IMR-90 (cell line): ENCODE measurements around the gene FBXO30. TPM values are rescaled to one million over a fixed set of nuclear protein-coding genes. Genes with fewer than 3 reads are reported as not detected.

Experiments
- ATAC-seq: fragments of 200-7000 bp; cut with Tn5 transposase; 2 replicates; pipeline ENCODE4 v1.9.1; 2020; ENCODE audit warnings: low read depth, mild to moderate bottlenecking, moderate library complexity
- BruUV-seq: library from RNA; stranded (reverse); fragments of 400-500 nt; replicated peaks from 2 replicates; lab custom pipeline; 2021; lab: Mats Ljungman, UMichigan
- CTCF ChIA-PET: fragments of 300-600 bp; formaldehyde crosslinking; extraction: SDS; loops from one replicate; lab custom pipeline; 2021; ENCODE audit warnings: antibody characterized with exemption; lab: Yijun Ruan, JAX
- POLR2A ChIA-PET: fragments of 300-600 bp; sonication (Branson Sonifier 250); formaldehyde crosslinking; loops from one replicate; lab custom pipeline; 2022; ENCODE audit warnings: antibody characterized with exemption; ENCODE audit not compliant: unreplicated experiment; lab: Charles Lee
- DNase-seq: peaks from one replicate; pipeline ENCODE4 v3.0.0; 2013
- H2AFZ ChIP-seq: replicated peaks from 2 replicates; pipeline ENCODE3; 2013; ENCODE audit warnings: low read length, mild to moderate bottlenecking; ENCODE audit not compliant: poor library complexity
- H2AK5ac ChIP-seq: 2 replicates; pipeline ENCODE4 v1.6.1; 2013; ENCODE audit warnings: low read depth, low read length, inconsistent platforms
- H2AK9ac ChIP-seq: replicated peaks from 2 replicates; pipeline ENCODE3; 2013; ENCODE audit warnings: mild to moderate bottlenecking, low read depth, low read length, moderate library complexity; ENCODE audit not compliant: poor library complexity
- H2BK120ac ChIP-seq: 2 replicates; pipeline ENCODE4 v1.6.1; 2013; ENCODE audit warnings: low read depth, low read length, inconsistent platforms
- H2BK15ac ChIP-seq: 3 replicates; pipeline ENCODE4 v1.6.1; 2013; ENCODE audit warnings: low read depth, low read length, inconsistent platforms
- H2BK20ac ChIP-seq: 2 replicates; pipeline ENCODE4 v1.6.1; 2013; ENCODE audit warnings: low read depth, mild to moderate bottlenecking, inconsistent platforms, low read length, moderate library complexity
- H2BK5ac ChIP-seq: 2 replicates; pipeline ENCODE4 v1.6.1; 2013; ENCODE audit warnings: mild to moderate bottlenecking, low read depth, low read length, inconsistent platforms; ENCODE audit not compliant: poor library complexity, severe bottlenecking
- H3K14ac ChIP-seq: replicated peaks from 2 replicates; pipeline ENCODE4 v1.6.1; 2013; ENCODE audit warnings: low read depth, low read length, inconsistent platforms
- H3K18ac ChIP-seq: 2 replicates; pipeline ENCODE4 v1.6.1; 2013; ENCODE audit warnings: low read depth, low read length, control low read depth
- H3K23ac ChIP-seq: 2 replicates; pipeline ENCODE4 v1.6.1; 2013; ENCODE audit warnings: low read depth, low read length, inconsistent platforms
- H3K27ac ChIP-seq: 2 replicates; pipeline ENCODE4 v1.5.1; 2013; ENCODE audit warnings: mild to moderate bottlenecking, control low read depth, low read length; ENCODE audit not compliant: insufficient read depth
- H3K27me3 ChIP-seq: 2 replicates; pipeline ENCODE4 v1.6.1; 2013; ENCODE audit warnings: low read length; ENCODE audit not compliant: control insufficient read depth, insufficient read depth
- H3K36me3 ChIP-seq: 2 replicates; pipeline ENCODE4 v1.6.1; 2013; ENCODE audit warnings: low read length, mixed read lengths; ENCODE audit not compliant: control insufficient read depth, insufficient read depth
- H3K4ac ChIP-seq: 2 replicates; pipeline ENCODE4 v1.6.1; 2013; ENCODE audit warnings: low read depth, low read length, inconsistent platforms
- H3K4me1 ChIP-seq: 2 replicates; pipeline ENCODE4 v1.6.1; 2013; ENCODE audit warnings: low read length, mixed read lengths; ENCODE audit not compliant: control insufficient read depth, insufficient read depth
- H3K4me2 ChIP-seq: 2 replicates; pipeline ENCODE4 v1.6.1; 2013; ENCODE audit warnings: low read depth, mild to moderate bottlenecking, control low read depth, low read length, moderate library complexity
- H3K4me3 ChIP-seq: 2 replicates; pipeline ENCODE4 v1.5.1; 2013; ENCODE audit warnings: low read depth, mild to moderate bottlenecking, control low read depth, low read length, moderate library complexity; ENCODE audit not compliant: insufficient read depth
- H3K56ac ChIP-seq: 2 replicates; pipeline ENCODE4 v1.6.1; 2013; ENCODE audit warnings: low read length, inconsistent platforms; ENCODE audit not compliant: insufficient read depth; ENCODE audit errors: extremely low read depth
- H3K79me1 ChIP-seq, 2 experiments: 2 replicates each; pipeline ENCODE4 v1.6.1; 2013; ENCODE audit warnings: low read length in 2 of 2, inconsistent platforms in 1 of 2, low read depth in 1 of 2
- H3K9ac ChIP-seq: 2 replicates; pipeline ENCODE4 v1.6.1; 2013; ENCODE audit warnings: low read depth, low read length, control low read depth
- H3K9me1 ChIP-seq: 2 replicates; pipeline ENCODE4 v1.6.1; 2013; ENCODE audit warnings: low read length, inconsistent platforms; ENCODE audit not compliant: insufficient read depth
- H3K9me3 ChIP-seq: 2 replicates; pipeline ENCODE4 v1.6.1; 2013; ENCODE audit warnings: low read length; ENCODE audit not compliant: control insufficient read depth, insufficient read depth
- H4K20me1 ChIP-seq: 2 replicates; pipeline ENCODE4 v1.6.1; 2013; ENCODE audit warnings: low read length, inconsistent platforms; ENCODE audit not compliant: insufficient read depth
- H4K5ac ChIP-seq: 2 replicates; pipeline ENCODE4 v1.6.1; 2013; ENCODE audit warnings: mild to moderate bottlenecking, low read depth, low read length, control low read depth
- H4K8ac ChIP-seq, 2 experiments: 2 replicates each; pipeline ENCODE4 v1.6.1; 2013; ENCODE audit warnings: low read depth in 2 of 2, low read length in 2 of 2, control low read depth in 1 of 2, inconsistent platforms in 1 of 2
- H4K91ac ChIP-seq: 2 replicates; pipeline ENCODE4 v1.6.1; 2013; ENCODE audit warnings: low read depth, low read length, inconsistent platforms; ENCODE audit not compliant: insufficient read depth
- CEBPB ChIP-seq: IDR thresholded peaks from 2 replicates; pipeline ENCODE4 v1.6.1; 2012; ENCODE audit warnings: low read depth, low read length, improper control_type of control experiment
- CHD1 ChIP-seq: IDR thresholded peaks from 2 replicates; pipeline ENCODE4 v1.6.1; 2012; ENCODE audit warnings: low read depth, low read length, improper control_type of control experiment
- MAZ ChIP-seq: IDR thresholded peaks from 2 replicates; pipeline ENCODE4 v1.6.1; 2012; ENCODE audit warnings: low read depth, mild to moderate bottlenecking, low read length, improper control_type of control experiment, moderate library complexity, borderline replicate concordance
- MXI1 ChIP-seq: IDR thresholded peaks from 2 replicates; pipeline ENCODE4 v1.6.1; 2012; ENCODE audit warnings: low read depth, mild to moderate bottlenecking, low read length, moderate library complexity, borderline replicate concordance
- NFE2L2 ChIP-seq: fragments of 150-350 bp; IDR thresholded peaks from 2 replicates; pipeline ENCODE4 v1.6.1; 2016; ENCODE audit warnings: low read depth, mild to moderate bottlenecking, low read length
- RAD21 ChIP-seq: IDR thresholded peaks from 2 replicates; pipeline ENCODE4 v1.6.1; 2012; ENCODE audit warnings: low read length, improper control_type of control experiment
- RCOR1 ChIP-seq: IDR thresholded peaks from 2 replicates; pipeline ENCODE4 v1.6.1; 2012; ENCODE audit warnings: mild to moderate bottlenecking, low read length, improper control_type of control experiment; ENCODE audit not compliant: insufficient replicate concordance
- SMC3 ChIP-seq: fragments of 150-350 bp; IDR thresholded peaks from 2 replicates; pipeline ENCODE4 v1.6.1; 2016; ENCODE audit warnings: low read depth, mild to moderate bottlenecking, antibody characterized with exemption, low read length, moderate library complexity
- dilution Hi-C: fragments of 300-500 bp; cut with HindIII; formaldehyde crosslinking; loops from one replicate; pipeline ENCODE4 v1.14.3; 2018; ENCODE audit warnings: low sequenced_read_pairs; ENCODE audit not compliant: unreplicated experiment
- in situ Hi-C: fragments of 300-500 bp; cut with MboI; formaldehyde crosslinking; loops from 3 replicates; pipeline ENCODE4 v1.14.3; 2019; ENCODE audit warnings: low sequenced_read_pairs, inconsistent platforms, mixed read lengths
- intact Hi-C: fragments of 100-400 bp; cut with micrococcal nuclease; formaldehyde crosslinking; loops from 2 replicates; pipeline ENCODE4 v1.10.0; 2022
- polyA plus RNA-seq, 3 experiments: library from polyadenylated mRNA; depleted of rRNA; stranded (reverse); fragments of >200 nt; gene quantifications; 2 replicates each; pipeline ENCODE4 v1.2.3, GENCODE V29; 2012; ENCODE audit warnings: low replicate concordance in 1 of 3
- total RNA-seq: library from RNA; depleted of rRNA; stranded (reverse); fragments of >200 nt; gene quantifications from 2 replicates; pipeline ENCODE4 v1.2.3, GENCODE V29; 2012
- TF ChIP-seq, protein P1 (sequence below): fragments of 150-350 bp; IDR thresholded peaks from 2 replicates; pipeline ENCODE4 v1.6.1; 2016; ENCODE audit warnings: low read depth, mild to moderate bottlenecking, low read length, moderate library complexity, borderline replicate concordance

FBXO30 gene
- total and polyA plus RNA-seq, 2 of the 4 experiments (the other 2 are of a cell fraction), result 3.1 to 9.3 TPM

- no peak overlapping the region for H3K56ac ChIP-seq
- no peak overlapping the region for H3K27ac ChIP-seq
- H3K4ac ChIP-seq, result no peak overlapping the region
- peaks cover 4% of the 10 kb centered on the region for H3K4me1 ChIP-seq
- no peak overlapping the region for H2BK5ac ChIP-seq
- 0 out of 2 replicates have a peak, but pooled peaks cover 3% of the 10 kb centered on the region for H3K9me1 ChIP-seq
- DNase-seq (no peak), ATAC-seq (no peak)
- dilution Hi-C loops, result no loop called here
- H2AK9ac ChIP-seq, result no peak overlapping the region
- H3K23ac ChIP-seq, result no peak overlapping the region
- no peaks in the 10 kb centered on the region for H3K36me3 ChIP-seq
- H4K5ac ChIP-seq, result no peak overlapping the region
- in situ Hi-C loops, result no loop called here
- no peak overlapping the region for H2BK15ac ChIP-seq
- H3K9ac ChIP-seq, result no peak overlapping the region
- H4K91ac ChIP-seq, result no peak overlapping the region
- no peaks in the 10 kb centered on the region for H3K79me1 ChIP-seq
- no peak overlapping the region for H2AFZ ChIP-seq
- no peak overlapping the region for H2AK5ac ChIP-seq
- intact Hi-C loops, result loop anchor here (5.0 kb wide), 1 partner anchor 38 kb away; no protein-coding TSS in a partner anchor
- CTCF ChIA-PET, result no interaction called here
- BruUV-seq, result no TSS peak
- POLR2A ChIA-PET, result no interaction called here
- no peak overlapping the region for H3K14ac ChIP-seq
- H2BK120ac ChIP-seq, result no peak overlapping the region
- no peak overlapping the region for H2BK20ac ChIP-seq
- no peaks in the 10 kb centered on the region for H3K9me3 ChIP-seq
- TF ChIP-seq CHD1 (no peak), NFE2L2 (no peak), CEBPB (no peak), MAZ (no peak), MXI1 (no peak), RCOR1 (no peak), SMC3 (no peak), RAD21 (no peak)
- TF ChIP-seq, protein P1, sequence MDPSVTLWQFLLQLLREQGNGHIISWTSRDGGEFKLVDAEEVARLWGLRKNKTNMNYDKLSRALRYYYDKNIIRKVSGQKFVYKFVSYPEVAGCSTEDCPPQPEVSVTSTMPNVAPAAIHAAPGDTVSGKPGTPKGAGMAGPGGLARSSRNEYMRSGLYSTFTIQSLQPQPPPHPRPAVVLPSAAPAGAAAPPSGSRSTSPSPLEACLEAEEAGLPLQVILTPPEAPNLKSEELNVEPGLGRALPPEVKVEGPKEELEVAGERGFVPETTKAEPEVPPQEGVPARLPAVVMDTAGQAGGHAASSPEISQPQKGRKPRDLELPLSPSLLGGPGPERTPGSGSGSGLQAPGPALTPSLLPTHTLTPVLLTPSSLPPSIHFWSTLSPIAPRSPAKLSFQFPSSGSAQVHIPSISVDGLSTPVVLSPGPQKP, result no peak
- H3K27me3 ChIP-seq, result no peaks in the 10 kb centered on the region
- no peak overlapping the region for H3K4me2 ChIP-seq
- H4K20me1 ChIP-seq, result no peaks in the 10 kb centered on the region
- H3K18ac ChIP-seq, result no peak overlapping the region
- H4K8ac ChIP-seq, result no peak overlapping the region
- H3K4me3 ChIP-seq, result no peak overlapping the region
Measured at GRCh38 chr6:145839653-145840052, 25.1 kb upstream of the FBXO30 start.
